HL-60 (cell line): Measurements from ENCODE around the gene TGFB1.
"Not testable (repeated sequence)": the region's sequence is repeated elsewhere in the genome, so short reads cannot be mapped to it uniquely, and the experiment has no call there.

Experiments used
- DNase-seq, 2 experiments: peaks; one replicate each; pipeline ENCODE4 v3.0.0-alpha.2; 2010 to 2020; ENCODE audit warnings: low read depth in 1 of 2, low spot score in 1 of 2
- H3K27ac ChIP-seq: fragments of 250-450 bp; sonication (Bioruptor Pico); replicated peaks from 2 replicates; pipeline ENCODE4 v1.5.1; 2020; ENCODE audit warnings: mild to moderate bottlenecking, moderate library complexity
- H3K27me3 ChIP-seq: fragments of 250-450 bp; sonication (Bioruptor Pico); 2 replicates; pipeline ENCODE4 v1.5.1; 2021; ENCODE audit warnings: mild to moderate bottlenecking, moderate library complexity; ENCODE audit not compliant: insufficient read depth, poor library complexity, severe bottlenecking
- H3K4me3 ChIP-seq: replicated peaks from 2 replicates; pipeline ENCODE4 v1.5.1; 2011; ENCODE audit warnings: mild to moderate bottlenecking, control low read depth, low read length; ENCODE audit not compliant: insufficient read depth
- CTCF ChIP-seq: IDR thresholded peaks from one replicate; pipeline ENCODE4 v1.5.1; 2011; ENCODE audit warnings: low read length, control low read depth, inconsistent platforms; ENCODE audit not compliant: insufficient read depth
- GABPA ChIP-seq: IDR thresholded peaks from 2 replicates; pipeline ENCODE4 v1.6.1; 2012; ENCODE audit warnings: low read depth
- POLR2AphosphoS5 ChIP-seq: IDR thresholded peaks from 2 replicates; pipeline ENCODE4 v1.6.1; 2012; ENCODE audit warnings: low read depth
- REST ChIP-seq: IDR thresholded peaks from 2 replicates; pipeline ENCODE4 v1.6.1; 2012; ENCODE audit warnings: low read depth; ENCODE audit not compliant: insufficient replicate concordance
- SPI1 ChIP-seq: IDR thresholded peaks from 2 replicates; pipeline ENCODE4 v1.6.1; 2012; ENCODE audit warnings: low read depth, mild to moderate bottlenecking, borderline replicate concordance

Gene TGFB1

GRCh38 chr19:41289814-41290213, 63.9 kb downstream of the TGFB1 start:
- DNase-seq, H3K4me3 ChIP-seq, H3K27ac ChIP-seq, H3K27me3 ChIP-seq: not testable (repeated sequence)
- TF ChIP-seq REST = peak; percentile 57

- H3K4me3 ChIP-seq = no peak overlapping the region
- TF ChIP-seq POLR2AphosphoS5 (no peak), CTCF (no peak), GABPA (no peak), SPI1 (no peak), REST (no peak)
- no peak for DNase-seq
- no peaks in the 10 kb centered on the region for H3K27me3 ChIP-seq
- no peak overlapping the region for H3K27ac ChIP-seq
These were observed 64.8 kb downstream of the TGFB1 start for GRCh38 chr19:41288673-41289530.
